IMR-90 (cell line): ENCODE data around the gene ANKDD1B. TPM values are rescaled to one million over a fixed set of nuclear protein-coding genes. Genes with fewer than 3 reads are reported as not detected.

Experiments
- ATAC-seq: fragments of 200-7000 bp; cut with Tn5 transposase; 2 replicates; pipeline ENCODE4 v1.9.1; 2020; ENCODE audit warnings: low read depth, mild to moderate bottlenecking, moderate library complexity
- BruUV-seq: library from RNA; stranded (reverse); fragments of 400-500 nt; replicated peaks from 2 replicates; lab custom pipeline; 2021; lab: Mats Ljungman, UMichigan
- CTCF ChIA-PET: fragments of 300-600 bp; formaldehyde crosslinking; extraction: SDS; loops from one replicate; lab custom pipeline; 2021; ENCODE audit warnings: antibody characterized with exemption; lab: Yijun Ruan, JAX
- POLR2A ChIA-PET: fragments of 300-600 bp; sonication (Branson Sonifier 250); formaldehyde crosslinking; loops from one replicate; lab custom pipeline; 2022; ENCODE audit warnings: antibody characterized with exemption; ENCODE audit not compliant: unreplicated experiment; lab: Charles Lee
- DNase-seq: peaks from one replicate; pipeline ENCODE4 v3.0.0; 2013
- H2AFZ ChIP-seq: replicated peaks from 2 replicates; pipeline ENCODE3; 2013; ENCODE audit warnings: low read length, mild to moderate bottlenecking; ENCODE audit not compliant: poor library complexity
- H2AK5ac ChIP-seq: 2 replicates; pipeline ENCODE4 v1.6.1; 2013; ENCODE audit warnings: low read depth, low read length, inconsistent platforms
- H2AK9ac ChIP-seq: replicated peaks from 2 replicates; pipeline ENCODE3; 2013; ENCODE audit warnings: mild to moderate bottlenecking, low read depth, low read length, moderate library complexity; ENCODE audit not compliant: poor library complexity
- H2BK120ac ChIP-seq: 2 replicates; pipeline ENCODE4 v1.6.1; 2013; ENCODE audit warnings: low read depth, low read length, inconsistent platforms
- H2BK15ac ChIP-seq: 3 replicates; pipeline ENCODE4 v1.6.1; 2013; ENCODE audit warnings: low read depth, low read length, inconsistent platforms
- H2BK20ac ChIP-seq: 2 replicates; pipeline ENCODE4 v1.6.1; 2013; ENCODE audit warnings: low read depth, mild to moderate bottlenecking, inconsistent platforms, low read length, moderate library complexity
- H2BK5ac ChIP-seq: 2 replicates; pipeline ENCODE4 v1.6.1; 2013; ENCODE audit warnings: mild to moderate bottlenecking, low read depth, low read length, inconsistent platforms; ENCODE audit not compliant: poor library complexity, severe bottlenecking
- H3K14ac ChIP-seq: replicated peaks from 2 replicates; pipeline ENCODE4 v1.6.1; 2013; ENCODE audit warnings: low read depth, low read length, inconsistent platforms
- H3K18ac ChIP-seq: 2 replicates; pipeline ENCODE4 v1.6.1; 2013; ENCODE audit warnings: low read depth, low read length, control low read depth
- H3K23ac ChIP-seq: 2 replicates; pipeline ENCODE4 v1.6.1; 2013; ENCODE audit warnings: low read depth, low read length, inconsistent platforms
- H3K27ac ChIP-seq: 2 replicates; pipeline ENCODE4 v1.5.1; 2013; ENCODE audit warnings: mild to moderate bottlenecking, control low read depth, low read length; ENCODE audit not compliant: insufficient read depth
- H3K27me3 ChIP-seq: 2 replicates; pipeline ENCODE4 v1.6.1; 2013; ENCODE audit warnings: low read length; ENCODE audit not compliant: control insufficient read depth, insufficient read depth
- H3K36me3 ChIP-seq: 2 replicates; pipeline ENCODE4 v1.6.1; 2013; ENCODE audit warnings: low read length, mixed read lengths; ENCODE audit not compliant: control insufficient read depth, insufficient read depth
- H3K4ac ChIP-seq: 2 replicates; pipeline ENCODE4 v1.6.1; 2013; ENCODE audit warnings: low read depth, low read length, inconsistent platforms
- H3K4me1 ChIP-seq: 2 replicates; pipeline ENCODE4 v1.6.1; 2013; ENCODE audit warnings: low read length, mixed read lengths; ENCODE audit not compliant: control insufficient read depth, insufficient read depth
- H3K4me2 ChIP-seq: 2 replicates; pipeline ENCODE4 v1.6.1; 2013; ENCODE audit warnings: low read depth, mild to moderate bottlenecking, control low read depth, low read length, moderate library complexity
- H3K4me3 ChIP-seq: 2 replicates; pipeline ENCODE4 v1.5.1; 2013; ENCODE audit warnings: low read depth, mild to moderate bottlenecking, control low read depth, low read length, moderate library complexity; ENCODE audit not compliant: insufficient read depth
- H3K56ac ChIP-seq: 2 replicates; pipeline ENCODE4 v1.6.1; 2013; ENCODE audit warnings: low read length, inconsistent platforms; ENCODE audit not compliant: insufficient read depth; ENCODE audit errors: extremely low read depth
- H3K79me1 ChIP-seq, 2 experiments: 2 replicates each; pipeline ENCODE4 v1.6.1; 2013; ENCODE audit warnings: low read length in 2 of 2, inconsistent platforms in 1 of 2, low read depth in 1 of 2
- H3K9ac ChIP-seq: 2 replicates; pipeline ENCODE4 v1.6.1; 2013; ENCODE audit warnings: low read depth, low read length, control low read depth
- H3K9me1 ChIP-seq: 2 replicates; pipeline ENCODE4 v1.6.1; 2013; ENCODE audit warnings: low read length, inconsistent platforms; ENCODE audit not compliant: insufficient read depth
- H3K9me3 ChIP-seq: 2 replicates; pipeline ENCODE4 v1.6.1; 2013; ENCODE audit warnings: low read length; ENCODE audit not compliant: control insufficient read depth, insufficient read depth
- H4K20me1 ChIP-seq: 2 replicates; pipeline ENCODE4 v1.6.1; 2013; ENCODE audit warnings: low read length, inconsistent platforms; ENCODE audit not compliant: insufficient read depth
- H4K5ac ChIP-seq: 2 replicates; pipeline ENCODE4 v1.6.1; 2013; ENCODE audit warnings: mild to moderate bottlenecking, low read depth, low read length, control low read depth
- H4K8ac ChIP-seq, 2 experiments: 2 replicates each; pipeline ENCODE4 v1.6.1; 2013; ENCODE audit warnings: low read depth in 2 of 2, low read length in 2 of 2, control low read depth in 1 of 2, inconsistent platforms in 1 of 2
- H4K91ac ChIP-seq: 2 replicates; pipeline ENCODE4 v1.6.1; 2013; ENCODE audit warnings: low read depth, low read length, inconsistent platforms; ENCODE audit not compliant: insufficient read depth
- BHLHE40 ChIP-seq: fragments of 150-350 bp; IDR thresholded peaks from 2 replicates; pipeline ENCODE4 v1.6.1; 2016; ENCODE audit warnings: mild to moderate bottlenecking, low read depth, low read length
- CEBPB ChIP-seq: IDR thresholded peaks from 2 replicates; pipeline ENCODE4 v1.6.1; 2012; ENCODE audit warnings: low read depth, low read length, improper control_type of control experiment
- CHD1 ChIP-seq: IDR thresholded peaks from 2 replicates; pipeline ENCODE4 v1.6.1; 2012; ENCODE audit warnings: low read depth, low read length, improper control_type of control experiment
- MAFK ChIP-seq: IDR thresholded peaks from 2 replicates; pipeline ENCODE4 v1.6.1; 2012; ENCODE audit warnings: low read depth, low read length, improper control_type of control experiment
- MAZ ChIP-seq: IDR thresholded peaks from 2 replicates; pipeline ENCODE4 v1.6.1; 2012; ENCODE audit warnings: low read depth, mild to moderate bottlenecking, low read length, improper control_type of control experiment, moderate library complexity, borderline replicate concordance
- MXI1 ChIP-seq: IDR thresholded peaks from 2 replicates; pipeline ENCODE4 v1.6.1; 2012; ENCODE audit warnings: low read depth, mild to moderate bottlenecking, low read length, moderate library complexity, borderline replicate concordance
- NFE2L2 ChIP-seq: fragments of 150-350 bp; IDR thresholded peaks from 2 replicates; pipeline ENCODE4 v1.6.1; 2016; ENCODE audit warnings: low read depth, mild to moderate bottlenecking, low read length
- POLR2A ChIP-seq: IDR thresholded peaks from 2 replicates; pipeline ENCODE4 v1.6.1; 2012; ENCODE audit warnings: mild to moderate bottlenecking, low read depth, low read length
- RCOR1 ChIP-seq: IDR thresholded peaks from 2 replicates; pipeline ENCODE4 v1.6.1; 2012; ENCODE audit warnings: mild to moderate bottlenecking, low read length, improper control_type of control experiment; ENCODE audit not compliant: insufficient replicate concordance
- RFX5 ChIP-seq: IDR thresholded peaks from 2 replicates; pipeline ENCODE4 v1.8.0; 2012; ENCODE audit warnings: low read depth, mild to moderate bottlenecking, low read length, moderate library complexity
- USF2 ChIP-seq: fragments of 150-350 bp; IDR thresholded peaks from 2 replicates; pipeline ENCODE4 v1.6.1; 2017; ENCODE audit warnings: mild to moderate bottlenecking, antibody characterized with exemption, low read length, low read depth
- WGBS, 2 experiments: methylation state at CpG; one replicate each; pipeline versions ENCODE4 v1.1.5 to v1.1.7; 2013; ENCODE audit warnings: missing lambda C conversion rate in 2 of 2; ENCODE audit not compliant: insufficient read length in 1 of 2; ENCODE audit errors: extremely low coverage in 2 of 2; 5-methylcytosine and 5-hydroxymethylcytosine counted together
- dilution Hi-C: fragments of 300-500 bp; cut with HindIII; formaldehyde crosslinking; loops from one replicate; pipeline ENCODE4 v1.14.3; 2018; ENCODE audit warnings: low sequenced_read_pairs; ENCODE audit not compliant: unreplicated experiment
- in situ Hi-C: fragments of 300-500 bp; cut with MboI; formaldehyde crosslinking; loops from 3 replicates; pipeline ENCODE4 v1.14.3; 2019; ENCODE audit warnings: low sequenced_read_pairs, inconsistent platforms, mixed read lengths
- intact Hi-C: fragments of 100-400 bp; cut with micrococcal nuclease; formaldehyde crosslinking; loops from 2 replicates; pipeline ENCODE4 v1.10.0; 2022
- polyA plus RNA-seq, 3 experiments: library from polyadenylated mRNA; depleted of rRNA; stranded (reverse); fragments of >200 nt; gene quantifications; 2 replicates each; pipeline ENCODE4 v1.2.3, GENCODE V29; 2012; ENCODE audit warnings: low replicate concordance in 1 of 3
- total RNA-seq: library from RNA; depleted of rRNA; stranded (reverse); fragments of >200 nt; gene quantifications from 2 replicates; pipeline ENCODE4 v1.2.3, GENCODE V29; 2012
- TF ChIP-seq, protein P1 (sequence below): fragments of 150-350 bp; IDR thresholded peaks from 2 replicates; pipeline ENCODE4 v1.6.1; 2016; ENCODE audit warnings: low read depth, mild to moderate bottlenecking, low read length, moderate library complexity, borderline replicate concordance
- TF ChIP-seq, protein P2 (sequence below): conservative IDR thresholded peaks from 2 replicates; pipeline ENCODE4 v1.5.1; 2012; ENCODE audit warnings: mild to moderate bottlenecking, low read depth, low read length, improper control_type of control experiment

Gene ANKDD1B
- total and polyA plus RNA-seq, 2 of the 4 experiments (the other 2 are of a cell fraction) = 0.24 TPM; not detected in 1

GRCh38 chr5:75612226-75612569 is 945 bp downstream of the ANKDD1B start:
- in situ Hi-C loops = no loop called here

More at GRCh38 chr5:75612226-75612569, 945 bp downstream of the ANKDD1B start:
- ChIA-PET CTCF (no interaction called here), POLR2A (no interaction called here)
- Histone ChIP-seq H2BK120ac (no peak overlapping the region), H2AK9ac (no peak overlapping the region), H2AK5ac (no peak overlapping the region), H3K27me3 (no peaks in the 10 kb centered on the region), H3K23ac (no peak overlapping the region), H3K14ac (no peak overlapping the region), H4K5ac (no peak overlapping the region), H3K4me3 (peak overlapping the region; percentile 40; the same call in 1 of the 2 replicates), H3K79me1 (no peaks in the 10 kb centered on the region), H3K36me3 (no peaks in the 10 kb centered on the region), H3K56ac (no peak overlapping the region), H3K18ac (no peak overlapping the region), H3K9me1 (no peaks in the 10 kb centered on the region), H3K9me3 (no peaks in the 10 kb centered on the region), H3K27ac (no peak overlapping the region), H2BK20ac (no peak overlapping the region), H4K8ac (no peak overlapping the region), H2AFZ (no peak overlapping the region), H3K4me1 (no peaks in the 10 kb centered on the region), H4K91ac (no peak overlapping the region), H3K4ac (no peak overlapping the region), H3K9ac (no peak overlapping the region), H3K4me2 (peak overlapping the region; percentile 87), H2BK15ac (no peak overlapping the region), H2BK5ac (no peak overlapping the region), H4K20me1 (no peaks in the 10 kb centered on the region)
- TF ChIP-seq, protein P1, sequence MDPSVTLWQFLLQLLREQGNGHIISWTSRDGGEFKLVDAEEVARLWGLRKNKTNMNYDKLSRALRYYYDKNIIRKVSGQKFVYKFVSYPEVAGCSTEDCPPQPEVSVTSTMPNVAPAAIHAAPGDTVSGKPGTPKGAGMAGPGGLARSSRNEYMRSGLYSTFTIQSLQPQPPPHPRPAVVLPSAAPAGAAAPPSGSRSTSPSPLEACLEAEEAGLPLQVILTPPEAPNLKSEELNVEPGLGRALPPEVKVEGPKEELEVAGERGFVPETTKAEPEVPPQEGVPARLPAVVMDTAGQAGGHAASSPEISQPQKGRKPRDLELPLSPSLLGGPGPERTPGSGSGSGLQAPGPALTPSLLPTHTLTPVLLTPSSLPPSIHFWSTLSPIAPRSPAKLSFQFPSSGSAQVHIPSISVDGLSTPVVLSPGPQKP = no peak
- TF ChIP-seq USF2 (no peak), NFE2L2 (no peak), CHD1 (no peak), RCOR1 (no peak), RFX5 (no peak), BHLHE40 (no peak), POLR2A (no peak), MAFK (no peak), MXI1 (no peak), MAZ (no peak), CEBPB (no peak)
- TF ChIP-seq, protein P2, sequence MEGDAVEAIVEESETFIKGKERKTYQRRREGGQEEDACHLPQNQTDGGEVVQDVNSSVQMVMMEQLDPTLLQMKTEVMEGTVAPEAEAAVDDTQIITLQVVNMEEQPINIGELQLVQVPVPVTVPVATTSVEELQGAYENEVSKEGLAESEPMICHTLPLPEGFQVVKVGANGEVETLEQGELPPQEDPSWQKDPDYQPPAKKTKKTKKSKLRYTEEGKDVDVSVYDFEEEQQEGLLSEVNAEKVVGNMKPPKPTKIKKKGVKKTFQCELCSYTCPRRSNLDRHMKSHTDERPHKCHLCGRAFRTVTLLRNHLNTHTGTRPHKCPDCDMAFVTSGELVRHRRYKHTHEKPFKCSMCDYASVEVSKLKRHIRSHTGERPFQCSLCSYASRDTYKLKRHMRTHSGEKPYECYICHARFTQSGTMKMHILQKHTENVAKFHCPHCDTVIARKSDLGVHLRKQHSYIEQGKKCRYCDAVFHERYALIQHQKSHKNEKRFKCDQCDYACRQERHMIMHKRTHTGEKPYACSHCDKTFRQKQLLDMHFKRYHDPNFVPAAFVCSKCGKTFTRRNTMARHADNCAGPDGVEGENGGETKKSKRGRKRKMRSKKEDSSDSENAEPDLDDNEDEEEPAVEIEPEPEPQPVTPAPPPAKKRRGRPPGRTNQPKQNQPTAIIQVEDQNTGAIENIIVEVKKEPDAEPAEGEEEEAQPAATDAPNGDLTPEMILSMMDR = no peak
- DNase-seq (no peak), ATAC-seq (no peak)
- intact Hi-C loops (no loop called here), dilution Hi-C loops (no loop called here)
- 80% methylated on average over 1 of the region's 12 CpGs; no CpG with 5 or more reads in 1 of the 2 experiments for WGBS, 2 experiments
- BruUV-seq = no TSS peak
